GM23338 (cell line): ENCODE measurements around the gene CLSTN2. TPM values are rescaled to one million over a fixed set of nuclear protein-coding genes. Genes with fewer than 3 reads are reported as not detected.

Experiments
- ATAC-seq: fragments of 200-7000 bp; cut with Tn5 transposase; 3 replicates; pipeline ENCODE4 v1.9.1; 2020
- DNase-seq: peaks from one replicate; pipeline ENCODE4 v3.0.0-alpha.2; 2015; ENCODE audit warnings: low spot score
- H2AFZ ChIP-seq: fragments of 200-600 bp; sonication (generic); 2 replicates; pipeline ENCODE4 v1.8.0; 2016; ENCODE audit warnings: antibody characterized with exemption, mild to moderate bottlenecking, moderate library complexity
- H3F3A ChIP-seq: fragments of 200-600 bp; sonication (generic); replicated peaks from 2 replicates; pipeline ENCODE4 v1.8.0; 2017; ENCODE audit warnings: antibody characterized with exemption, mixed run types, low read depth
- H3K27ac ChIP-seq: fragments of 200-600 bp; sonication (generic); 2 replicates; pipeline ENCODE4 v1.6.1; 2016; ENCODE audit warnings: low read depth
- H3K27me3 ChIP-seq: fragments of 200-600 bp; sonication (generic); 2 replicates; pipeline ENCODE4 v1.8.0; 2016; ENCODE audit warnings: mild to moderate bottlenecking, mixed run types, moderate library complexity; ENCODE audit not compliant: insufficient read depth
- H3K36me3 ChIP-seq: fragments of 200-600 bp; sonication (generic); 2 replicates; pipeline ENCODE4 v1.8.0; 2016; ENCODE audit warnings: mild to moderate bottlenecking; ENCODE audit not compliant: insufficient read depth
- H3K4me1 ChIP-seq: fragments of 200-600 bp; sonication (generic); 2 replicates; pipeline ENCODE4 v1.8.0; 2016; ENCODE audit warnings: mild to moderate bottlenecking, moderate library complexity; ENCODE audit not compliant: insufficient read depth
- H3K4me2 ChIP-seq: fragments of 200-600 bp; sonication (generic); 2 replicates; pipeline ENCODE4 v1.7.1; 2017; ENCODE audit warnings: mixed run types
- H3K4me3 ChIP-seq: fragments of 200-600 bp; sonication (generic); 2 replicates; pipeline ENCODE4 v1.6.1; 2016; ENCODE audit warnings: mixed run types
- H3K79me2 ChIP-seq: fragments of 200-600 bp; sonication (generic); replicated peaks from 2 replicates; pipeline ENCODE4 v1.8.0; 2017; ENCODE audit warnings: mild to moderate bottlenecking; ENCODE audit not compliant: insufficient read depth
- H3K9me2 ChIP-seq: fragments of 200-600 bp; sonication (generic); 2 replicates; pipeline ENCODE4 v1.8.0; 2017; ENCODE audit not compliant: insufficient read depth
- H4K20me1 ChIP-seq: fragments of 200-600 bp; sonication (generic); replicated peaks from 2 replicates; pipeline ENCODE4 v1.8.0; 2017; ENCODE audit warnings: mild to moderate bottlenecking; ENCODE audit not compliant: insufficient read depth
- H3K27ac Mint-ChIP-seq: 2 replicates; pipeline ENCODE4 v1.8.0; 2020; ENCODE audit warnings: inconsistent platforms, mild to moderate bottlenecking, moderate library complexity, mixed read lengths
- H3K27me3 Mint-ChIP-seq: 3 replicates; pipeline ENCODE4 v1.8.0; 2022; ENCODE audit warnings: low read depth, mild to moderate bottlenecking, moderate library complexity, mixed read lengths, inconsistent platforms; ENCODE audit not compliant: insufficient read depth, poor library complexity
- H3K36me3 Mint-ChIP-seq: 3 replicates; pipeline ENCODE4 v1.8.0; 2021; ENCODE audit warnings: low read depth, mild to moderate bottlenecking, inconsistent platforms, moderate library complexity, mixed read lengths
- H3K4me1 Mint-ChIP-seq: 3 replicates; pipeline ENCODE4 v1.8.0; 2020; ENCODE audit warnings: mild to moderate bottlenecking, inconsistent platforms, mixed read lengths
- H3K4me3 Mint-ChIP-seq: 3 replicates; pipeline ENCODE4 v1.8.0; 2021; ENCODE audit warnings: moderate library complexity, mild to moderate bottlenecking, inconsistent platforms, mixed read lengths
- H3K9me3 Mint-ChIP-seq: 3 replicates; pipeline ENCODE4 v1.8.0; 2020; ENCODE audit warnings: moderate library complexity, mild to moderate bottlenecking, inconsistent platforms, mixed read lengths
- CREB1 ChIP-seq: fragments of 250-450 bp; sonication (Bioruptor Pico); IDR thresholded peaks from 2 replicates; pipeline ENCODE4 v1.5.0; 2020; ENCODE audit warnings: low read depth, mild to moderate bottlenecking, moderate library complexity
- EZH2 ChIP-seq: fragments of 200-600 bp; sonication (generic); IDR thresholded peaks from one replicate; pipeline ENCODE4 v1.8.0; 2017; ENCODE audit warnings: antibody characterized with exemption, mild to moderate bottlenecking, low read depth; ENCODE audit not compliant: unreplicated experiment
- EZH2phosphoT487 ChIP-seq: fragments of 200-600 bp; sonication (generic); IDR thresholded peaks from one replicate; pipeline ENCODE4 v1.8.1; 2018; ENCODE audit warnings: antibody characterized with exemption; ENCODE audit not compliant: unreplicated experiment
- POLR2AphosphoS5 ChIP-seq: IDR thresholded peaks from 2 replicates; pipeline ENCODE4 v1.6.1; 2016; ENCODE audit warnings: antibody characterized with exemption, low read depth
- REST ChIP-seq: IDR thresholded peaks from one replicate; pipeline ENCODE4 v1.6.1; 2018; ENCODE audit warnings: antibody characterized with exemption; ENCODE audit not compliant: unreplicated experiment
- STAT1 ChIP-seq: IDR thresholded peaks from one replicate; pipeline ENCODE4 v1.6.1; 2016; ENCODE audit warnings: antibody characterized with exemption; ENCODE audit not compliant: unreplicated experiment
- ZNF114 ChIP-seq: fragments of 250-450 bp; sonication (Bioruptor Pico); IDR thresholded peaks from 2 replicates; pipeline ENCODE4 v1.5.0; 2020; ENCODE audit warnings: mild to moderate bottlenecking, moderate library complexity
- polyA plus RNA-seq: library from polyadenylated mRNA; unstranded; fragments of >200 nt; fragmentation: Nextera tagmentation; extraction: Ambion mirVana; gene quantifications from 2 replicates; pipeline ENCODE4 v1.2.1, GENCODE V29; 2016
- total RNA-seq: library from RNA; depleted of rRNA; stranded (reverse); fragments of >200 nt; shearing (Covaris generic); gene quantifications from 2 replicates; pipeline ENCODE4 v1.2.3, GENCODE V29; 2014
- TF ChIP-seq, protein P1 (sequence below), 2 experiments: fragments of 200-600 bp in 1 of 2; sonication (generic) in 1 of 2; conservative IDR thresholded peaks; 2 replicates each; pipeline versions ENCODE4 v1.5.1 to v1.6.1; 2016 to 2017; ENCODE audit warnings: antibody characterized with exemption in 2 of 2, low read depth in 2 of 2, mild to moderate bottlenecking in 2 of 2, moderate library complexity in 1 of 2
- TF ChIP-seq, protein P2 (sequence below): IDR thresholded peaks from 2 replicates; pipeline ENCODE4 v1.6.1; 2016; ENCODE audit warnings: antibody characterized with exemption

The CLSTN2 gene
- total and polyA plus RNA-seq, 2 experiments from 2014 or later, result 0.11 to 0.83 TPM

DNA sequence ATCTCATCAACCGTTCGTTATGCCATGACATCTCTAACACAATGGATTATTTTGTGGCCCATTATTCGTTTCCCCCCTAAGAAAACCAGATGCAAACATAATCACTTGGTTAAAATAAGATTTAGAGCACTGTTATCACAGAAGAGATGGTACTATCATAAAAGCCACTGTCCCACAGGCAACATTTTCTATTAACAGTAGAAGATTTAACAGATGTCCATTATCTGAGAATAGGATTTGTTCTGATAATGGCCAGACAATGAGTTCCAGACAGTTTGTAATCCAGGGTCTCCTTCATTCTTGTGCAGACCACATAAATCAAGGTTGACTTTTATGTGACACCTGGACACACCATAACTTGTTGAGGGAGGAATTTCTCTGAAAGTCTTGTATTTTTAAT is 153.1 kb downstream of the CLSTN2 start:
- ATAC-seq, result no peak
- H3K27ac Mint-ChIP-seq, result no peak overlapping the region

DNA sequence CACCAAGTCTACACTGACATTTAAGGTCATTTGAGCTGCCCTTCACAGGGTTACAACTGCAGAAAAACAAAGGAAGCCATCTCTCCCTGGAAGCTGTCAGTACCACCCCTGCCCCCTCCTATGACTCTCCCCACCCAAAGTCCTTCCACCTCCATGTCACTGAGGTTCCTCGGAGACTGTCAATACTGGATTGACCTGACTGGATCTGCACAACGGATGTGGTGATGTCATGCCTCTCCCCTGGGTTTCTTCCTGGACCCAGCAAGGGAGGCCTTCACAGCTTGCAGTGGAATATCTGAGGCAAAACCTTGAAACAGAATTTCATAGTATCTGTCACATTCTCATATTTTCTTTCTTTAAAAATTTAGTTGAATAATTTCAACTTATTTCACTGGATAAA is 153.5 kb downstream of the CLSTN2 start:
- Histone ChIP-seq H4K20me1 (no peaks in the 10 kb centered on the region), H3K79me2 (no peaks in the 10 kb centered on the region), H2AFZ (no peak overlapping the region), H3K27ac (no peak overlapping the region), H3K27me3 (no peaks in the 10 kb centered on the region), H3K4me1 (no peaks in the 10 kb centered on the region), H3K36me3 (peaks cover 8% of the 10 kb centered on the region; the same call in 1 of the 2 replicates), H3K4me2 (no peak overlapping the region), H3K4me3 (no peak overlapping the region), H3F3A (no peaks in the 10 kb centered on the region), H3K9me2 (peaks cover 11% of the 10 kb centered on the region; the same call in 1 of the 2 replicates)
- peaks cover 30% of the 10 kb centered on the region for H3K36me3 Mint-ChIP-seq
- H3K27ac Mint-ChIP-seq, result no peak overlapping the region
- H3K9me3 Mint-ChIP-seq, result peaks cover 49% of the 10 kb centered on the region
- no peak overlapping the region for H3K4me3 Mint-ChIP-seq
- no peak for DNase-seq
- H3K27me3 Mint-ChIP-seq, result peaks cover 4% of the 10 kb centered on the region
- H3K4me1 Mint-ChIP-seq, result peaks cover 10% of the 10 kb centered on the region
- ATAC-seq, result no peak
- TF ChIP-seq STAT1 (no peak), REST (no peak), ZNF114 (CRISPR knock-in tag) (no peak)
- TF ChIP-seq, protein P1, sequence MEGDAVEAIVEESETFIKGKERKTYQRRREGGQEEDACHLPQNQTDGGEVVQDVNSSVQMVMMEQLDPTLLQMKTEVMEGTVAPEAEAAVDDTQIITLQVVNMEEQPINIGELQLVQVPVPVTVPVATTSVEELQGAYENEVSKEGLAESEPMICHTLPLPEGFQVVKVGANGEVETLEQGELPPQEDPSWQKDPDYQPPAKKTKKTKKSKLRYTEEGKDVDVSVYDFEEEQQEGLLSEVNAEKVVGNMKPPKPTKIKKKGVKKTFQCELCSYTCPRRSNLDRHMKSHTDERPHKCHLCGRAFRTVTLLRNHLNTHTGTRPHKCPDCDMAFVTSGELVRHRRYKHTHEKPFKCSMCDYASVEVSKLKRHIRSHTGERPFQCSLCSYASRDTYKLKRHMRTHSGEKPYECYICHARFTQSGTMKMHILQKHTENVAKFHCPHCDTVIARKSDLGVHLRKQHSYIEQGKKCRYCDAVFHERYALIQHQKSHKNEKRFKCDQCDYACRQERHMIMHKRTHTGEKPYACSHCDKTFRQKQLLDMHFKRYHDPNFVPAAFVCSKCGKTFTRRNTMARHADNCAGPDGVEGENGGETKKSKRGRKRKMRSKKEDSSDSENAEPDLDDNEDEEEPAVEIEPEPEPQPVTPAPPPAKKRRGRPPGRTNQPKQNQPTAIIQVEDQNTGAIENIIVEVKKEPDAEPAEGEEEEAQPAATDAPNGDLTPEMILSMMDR (conservative IDR thresholded peaks at IDR 0.05; ENCODE audit: low read depth in 2 of 2), result no peak
- TF ChIP-seq, protein P2, sequence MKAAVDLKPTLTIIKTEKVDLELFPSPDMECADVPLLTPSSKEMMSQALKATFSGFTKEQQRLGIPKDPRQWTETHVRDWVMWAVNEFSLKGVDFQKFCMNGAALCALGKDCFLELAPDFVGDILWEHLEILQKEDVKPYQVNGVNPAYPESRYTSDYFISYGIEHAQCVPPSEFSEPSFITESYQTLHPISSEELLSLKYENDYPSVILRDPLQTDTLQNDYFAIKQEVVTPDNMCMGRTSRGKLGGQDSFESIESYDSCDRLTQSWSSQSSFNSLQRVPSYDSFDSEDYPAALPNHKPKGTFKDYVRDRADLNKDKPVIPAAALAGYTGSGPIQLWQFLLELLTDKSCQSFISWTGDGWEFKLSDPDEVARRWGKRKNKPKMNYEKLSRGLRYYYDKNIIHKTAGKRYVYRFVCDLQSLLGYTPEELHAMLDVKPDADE, result no peak

More for the DNA sequence above, 153.1 kb downstream of the CLSTN2 start:
- Histone ChIP-seq H3K79me2 (no peaks in the 10 kb centered on the region), H3K4me1 (no peaks in the 10 kb centered on the region), H3F3A (no peaks in the 10 kb centered on the region), H3K4me3 (no peak overlapping the region), H2AFZ (no peak overlapping the region), H3K36me3 (peaks cover 8% of the 10 kb centered on the region; the same call in 1 of the 2 replicates), H3K27ac (no peak overlapping the region), H4K20me1 (no peaks in the 10 kb centered on the region), H3K9me2 (peaks cover 13% of the 10 kb centered on the region; the same call in 1 of the 2 replicates), H3K4me2 (no peak overlapping the region), H3K27me3 (no peaks in the 10 kb centered on the region)
- Mint-ChIP-seq H3K27me3 (peaks cover 4% of the 10 kb centered on the region), H3K36me3 (peaks cover 30% of the 10 kb centered on the region), H3K9me3 (peaks cover 49% of the 10 kb centered on the region), H3K4me1 (peaks cover 5% of the 10 kb centered on the region), H3K4me3 (no peak overlapping the region)
- no peak for DNase-seq
- TF ChIP-seq EZH2phosphoT487, result no peak
- TF ChIP-seq ZNF114 (CRISPR knock-in tag), result no peak
- TF ChIP-seq REST, result no peak
- TF ChIP-seq CREB1 (CRISPR knock-in tag), result no peak
- TF ChIP-seq POLR2AphosphoS5, result no peak
- TF ChIP-seq EZH2, result no peak
